ENCODE measurements around the gene COL18A1. TPM values are rescaled to one million over a fixed set of nuclear protein-coding genes. Genes with fewer than 3 reads are reported as not detected.

The COL18A1 gene
- polyA plus RNA-seq, 2 of the 4 experiments (the other 2 are of a cell fraction), result 17.3 to 88.4 TPM

GRCh38 chr21:45458281-45459170 is 53.6 kb downstream of the COL18A1 start:
- no peak for ATAC-seq
- ChIA-PET CTCF (interaction anchor here (0.6 to 1.8 kb wide), 4 partner anchors 13 to 321 kb away, joined by 3 to 7 read pairs (median 3); no protein-coding TSS in a partner anchor), POLR2A (no interaction called here)
- Histone ChIP-seq H3K9me3 (peaks cover 7% of the 10 kb centered on the region; the same call in 2 of the 3 replicates), H3K4me2 (no peak overlapping the region), H3K4me1 (peaks cover 15% of the 10 kb centered on the region), H3K27ac (peak overlapping the region in 1 of 2 experiments; percentile 16; a peak in 1 of 6 replicates), H3K4me3 (no peak overlapping the region)
- no peak for FAIRE-seq
- DNase-seq (ENCODE audit: low read depth in 1 of 2, low spot score in 1 of 2), result no peak
- no peak for TF ChIP-seq REST (IDR thresholded peaks at IDR 0.05)
- no peak for TF ChIP-seq ESRRA (IDR thresholded peaks at IDR 0.05; ENCODE audit: borderline replicate concordance, low read length)
- no peak for TF ChIP-seq JUN (IDR thresholded peaks at IDR 0.05)
- TF ChIP-seq FOSB (CRISPR knock-in tag; IDR thresholded peaks at IDR 0.05), result no peak
- no peak for TF ChIP-seq FOXS1 (CRISPR knock-in tag; IDR thresholded peaks at IDR 0.05)
- TF ChIP-seq RAD21 (conservative IDR thresholded peaks at IDR 0.05 in 1 of 2, IDR thresholded peaks at IDR 0.05 in 1 of 2), result no peak
- TF ChIP-seq HDAC2 (IDR thresholded peaks at IDR 0.05), result no peak
- WGBS (ENCODE audit: missing lambda C conversion rate), result 93% methylated on average over 3 of the region's 30 CpGs

GRCh38 chr21:45459171-45460010 is 54.4 kb downstream of the COL18A1 start:
- H3K4me1 ChIP-seq, result peaks cover 15% of the 10 kb centered on the region
- WGBS (ENCODE audit: missing lambda C conversion rate), result 94% methylated on average over 6 of the region's 23 CpGs
- ChIA-PET POLR2A (no interaction called here), CTCF (interaction anchor here (0.7 to 1.8 kb wide), 2 partner anchors 20 to 25 kb away, joined by 3 to 7 read pairs; no protein-coding TSS in a partner anchor)
- ATAC-seq (no peak), DNase-seq (ENCODE audit: low read depth in 1 of 2, low spot score in 1 of 2) (no peak), FAIRE-seq (no peak)
- TF ChIP-seq MAFK (IDR thresholded peaks at IDR 0.05; ENCODE audit: partially characterized antibody), result no peak
- TF ChIP-seq NR3C1 (IDR thresholded peaks at IDR 0.05), result no peak
- TF ChIP-seq FOSL2 (IDR thresholded peaks at IDR 0.05), result no peak
- no peak for TF ChIP-seq FOSL2 (CRISPR knock-in tag; IDR thresholded peaks at IDR 0.05)
- TF ChIP-seq TP53 (CRISPR knock-in tag; IDR thresholded peaks at IDR 0.05), result no peak
- TF ChIP-seq USF2 (IDR thresholded peaks at IDR 0.05), result no peak
- no peak for TF ChIP-seq ZSCAN20 (CRISPR knock-in tag; IDR thresholded peaks at IDR 0.05)
- no peak for TF ChIP-seq FOSB (CRISPR knock-in tag; IDR thresholded peaks at IDR 0.05)
- no peak for TF ChIP-seq POLR2AphosphoS2 (conservative IDR thresholded peaks at IDR 0.05; ENCODE audit: low read length)
- no peak for TF ChIP-seq HMGXB4 (CRISPR knock-in tag; IDR thresholded peaks at IDR 0.05; ENCODE audit: borderline replicate concordance)
- no peak for TF ChIP-seq ESRRA (IDR thresholded peaks at IDR 0.05; ENCODE audit: borderline replicate concordance, low read length)
- no peak for TF ChIP-seq EP300 (IDR thresholded peaks at IDR 0.05)
- no peak for TF ChIP-seq CEBPB (IDR thresholded peaks at IDR 0.05)
- TF ChIP-seq TFCP2L1 (CRISPR knock-in tag; IDR thresholded peaks at IDR 0.05), result no peak
- no peak for TF ChIP-seq NPAS2 (CRISPR knock-in tag; IDR thresholded peaks at IDR 0.05; ENCODE audit: borderline replicate concordance)
- no peak for TF ChIP-seq KDM1A (IDR thresholded peaks at IDR 0.05; ENCODE audit: low read depth)
- no peak for TF ChIP-seq RCOR1 (IDR thresholded peaks at IDR 0.05; ENCODE audit: low read depth, low read length)
- TF ChIP-seq NFE2L2 (conservative IDR thresholded peaks at IDR 0.05; ENCODE audit: low read length), result no peak
- no peak for TF ChIP-seq CBX2 (IDR thresholded peaks at IDR 0.05; ENCODE audit: borderline replicate concordance, low read depth)
- H3K9me3 ChIP-seq, result peaks cover 7% of the 10 kb centered on the region; the same call in 2 of the 3 replicates
- no peak overlapping the region for H3K4me2 ChIP-seq
- peak overlapping the region in 1 of 2 experiments; percentile 76; a peak in 3 of 6 replicates for H3K27ac ChIP-seq
- H3K4me3 ChIP-seq, result no peak overlapping the region

All from A549 (cell line).